Uterus (tissue), 2 donors: ENCODE data around the gene CALM3.

Source experiments
- CTCF ChIP-seq, 4 experiments: fragments of 200-600 bp in 2 of 4; fragments of 450-650 bp in 2 of 4; sonication (generic) in 2 of 4; IDR thresholded peaks; one replicate each; pipeline ENCODE4 v1.5.1; 2016 to 2019; ENCODE audit warnings: antibody characterized with exemption in 4 of 4, mild to moderate bottlenecking in 2 of 4, moderate library complexity in 1 of 4
- POLR2A ChIP-seq, 2 donors: fragments of 450-650 bp; IDR thresholded peaks; one replicate each; pipeline ENCODE4 v1.6.1; 2016; ENCODE audit warnings: antibody characterized with exemption in 2 of 2, mild to moderate bottlenecking in 1 of 2, moderate library complexity in 1 of 2

GRCh38 chr19:46580247-46580646 lies 20.9 kb upstream of the CALM3 start:
- TF ChIP-seq CTCF (IDR thresholded peaks at IDR 0.05) = no peak
- no peak for TF ChIP-seq POLR2A (IDR thresholded peaks at IDR 0.05)
